Mesenteric fat pad (tissue), 1 donor: ENCODE measurements around the gene VOPP1. TPM values are rescaled to one million over a fixed set of nuclear protein-coding genes. Genes with fewer than 3 reads are reported as not detected.

Experiments
- DNase-seq: peaks from one replicate; pipeline ENCODE4 v3.0.0-alpha.2; 2020; ENCODE audit warnings: low spot score
- total RNA-seq: library from RNA; stranded (reverse); fragmentation: NEBNext Ultra II Directional; extraction: Animal tissue kit (Norgen Biotek cat#: 25700); gene quantifications from one replicate; pipeline ENCODE4 v1.2.1, GENCODE V29; 2021
- donor health status: DM: yes; HTN: yes; CAD: no.

Gene VOPP1
- total RNA-seq, 1 donor from 2014 or later = 69.5 TPM

DNA sequence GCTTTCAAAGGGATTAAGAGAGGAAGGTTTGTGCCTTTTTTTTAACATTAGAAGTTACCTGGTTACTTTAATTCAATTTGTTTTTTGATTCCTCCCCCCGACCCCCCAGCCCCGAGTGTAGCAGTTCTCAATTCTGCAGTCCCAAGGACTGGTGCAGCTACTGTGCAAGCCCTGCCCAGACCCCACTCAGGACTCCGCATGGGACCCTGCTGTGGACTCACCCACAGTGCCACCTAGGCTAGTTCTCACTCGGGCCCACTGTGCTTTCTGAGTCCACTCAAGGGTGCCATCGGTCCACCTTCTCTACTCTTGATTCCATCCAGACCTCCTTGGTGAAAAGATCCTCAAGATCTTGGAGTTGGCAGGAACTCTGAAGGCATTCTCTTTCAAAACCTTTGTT, 77.4 kb downstream of the VOPP1 start:
- DNase-seq = no peak

- DNase-seq = no peak
Observed at GRCh38 chr7:55493408-55493807, 78.9 kb downstream of the VOPP1 start.

DNA sequence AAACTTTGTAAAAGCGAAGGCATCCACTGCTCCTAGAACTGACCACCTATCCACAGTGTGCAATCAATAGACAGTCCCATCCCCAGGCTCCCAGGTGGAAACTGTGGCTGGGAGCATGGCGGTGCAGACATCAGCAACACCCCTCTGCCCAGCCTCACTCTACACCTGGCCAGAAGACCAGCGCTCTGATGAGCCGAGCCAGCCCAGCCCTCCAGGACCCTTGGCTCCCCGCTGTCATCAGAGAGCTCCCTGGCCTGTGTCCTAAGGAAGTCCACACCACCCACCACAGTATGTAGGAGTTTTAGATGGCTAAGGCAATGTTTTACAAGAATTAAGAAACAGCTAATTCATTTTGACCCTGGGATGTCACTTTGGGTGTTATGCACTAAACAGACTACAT, 81.0 kb downstream of the VOPP1 start:
- DNase-seq = no peak

- no peak for DNase-seq
Observed at GRCh38 chr7:55490099-55490498, 82.2 kb downstream of the VOPP1 start.

GRCh38 chr7:55489552-55489951, 82.8 kb downstream of the VOPP1 start:
- no peak for DNase-seq

DNA sequence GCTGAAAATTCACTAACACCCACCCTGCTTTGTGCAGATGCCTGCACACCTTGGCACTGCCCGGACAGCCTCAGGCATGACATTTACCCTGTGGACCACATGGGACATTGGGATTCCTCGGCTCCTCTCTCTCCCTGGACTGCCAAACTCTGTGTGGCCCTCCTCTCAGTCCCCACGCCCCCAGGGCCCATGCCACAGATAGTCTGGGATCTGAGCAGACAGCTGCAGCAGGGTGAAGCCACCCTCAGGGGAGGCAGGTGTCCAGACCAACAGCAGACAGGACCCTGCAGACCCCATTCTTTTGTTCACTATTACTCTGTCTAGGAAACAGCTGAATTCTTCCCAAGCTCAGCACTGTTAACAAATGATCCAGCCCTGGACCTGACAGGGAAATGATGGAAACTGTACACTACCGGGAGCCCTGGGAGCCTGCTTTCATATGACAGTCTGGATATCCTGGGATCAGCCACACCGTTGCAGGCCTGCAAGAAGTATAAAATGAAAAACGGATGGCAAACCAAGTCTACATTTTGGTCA, 83.4 kb downstream of the VOPP1 start:
- DNase-seq = no peak

- DNase-seq = no peak
Observed at GRCh38 chr7:55488216-55488615, 84.1 kb downstream of the VOPP1 start.

DNA sequence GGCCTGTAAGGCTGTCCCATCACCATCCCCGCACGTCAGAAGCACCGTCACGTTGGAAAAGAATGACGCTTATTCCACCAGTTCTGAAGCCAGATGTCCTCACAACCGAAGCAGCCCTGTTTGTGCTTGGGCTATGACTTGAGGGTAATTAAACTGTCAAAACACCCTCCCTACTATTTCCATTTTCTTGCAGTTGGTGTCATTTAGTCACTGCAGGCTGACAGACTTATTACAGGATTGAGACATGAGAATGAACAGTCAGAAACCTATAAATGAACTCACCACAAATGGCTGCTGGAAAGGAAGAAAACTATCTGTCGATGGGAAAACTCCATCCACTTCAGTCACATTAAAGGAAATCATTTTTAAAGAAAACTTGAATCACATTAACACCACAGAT, 85.3 kb downstream of the VOPP1 start:
- no peak for DNase-seq

- no peak for DNase-seq
Observed at GRCh38 chr7:55486192-55486590, 86.1 kb downstream of the VOPP1 start.

DNA sequence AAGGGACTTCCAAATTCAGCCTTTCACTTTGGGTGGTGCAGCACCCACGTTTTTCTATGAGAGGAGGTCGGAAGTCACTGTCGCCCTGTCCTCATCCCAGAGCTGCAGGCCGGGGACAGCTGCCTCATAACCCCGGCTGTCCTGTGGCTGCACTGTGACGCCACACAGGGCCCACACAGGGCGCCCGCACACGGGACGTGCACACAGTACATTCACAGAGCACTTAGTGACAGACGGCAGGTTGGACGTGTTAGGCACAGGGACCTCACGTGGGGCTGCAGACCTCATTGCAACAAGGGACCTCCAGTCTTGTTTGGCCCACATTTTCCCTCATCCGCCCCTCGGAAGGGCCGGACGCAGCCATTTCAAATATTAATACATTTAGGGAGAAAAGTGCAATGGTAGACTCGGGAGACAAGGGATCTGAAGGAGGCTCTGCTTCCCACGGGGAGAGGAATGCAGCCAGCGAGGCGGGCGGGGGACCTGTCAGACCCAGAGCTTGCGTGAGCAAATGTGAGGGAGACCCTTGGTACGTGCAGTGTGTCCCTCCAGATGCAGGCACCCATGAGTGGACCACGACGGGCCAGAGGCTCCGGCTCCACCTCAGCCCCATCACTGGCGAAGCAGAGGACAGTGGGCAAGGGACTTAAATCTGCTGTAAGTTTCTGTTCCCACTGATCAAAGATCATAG, 86.7 kb downstream of the VOPP1 start:
- no peak for DNase-seq

DNA sequence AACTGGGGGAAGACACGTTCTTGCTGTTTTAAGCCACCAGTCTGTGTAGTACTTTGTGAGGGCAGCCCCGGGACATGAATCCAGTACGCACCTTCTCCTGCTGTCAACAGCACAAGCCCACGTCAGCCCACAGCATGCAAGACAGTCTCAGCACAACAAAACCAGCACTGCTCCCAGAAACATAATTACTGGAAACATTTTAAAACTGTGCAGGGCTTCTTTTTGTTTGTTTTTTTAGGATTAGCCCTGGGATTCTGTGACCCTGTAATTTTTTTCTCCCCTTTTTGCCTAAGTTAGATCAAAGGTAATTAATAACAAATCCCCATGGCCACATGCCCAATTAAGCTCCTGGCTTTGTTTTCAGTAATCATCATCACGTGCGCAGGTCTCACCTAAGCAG, 87.5 kb downstream of the VOPP1 start:
- DNase-seq = no peak

- DNase-seq = no peak
Observed at GRCh38 chr7:55484241-55484640, 88.1 kb downstream of the VOPP1 start.

DNA sequence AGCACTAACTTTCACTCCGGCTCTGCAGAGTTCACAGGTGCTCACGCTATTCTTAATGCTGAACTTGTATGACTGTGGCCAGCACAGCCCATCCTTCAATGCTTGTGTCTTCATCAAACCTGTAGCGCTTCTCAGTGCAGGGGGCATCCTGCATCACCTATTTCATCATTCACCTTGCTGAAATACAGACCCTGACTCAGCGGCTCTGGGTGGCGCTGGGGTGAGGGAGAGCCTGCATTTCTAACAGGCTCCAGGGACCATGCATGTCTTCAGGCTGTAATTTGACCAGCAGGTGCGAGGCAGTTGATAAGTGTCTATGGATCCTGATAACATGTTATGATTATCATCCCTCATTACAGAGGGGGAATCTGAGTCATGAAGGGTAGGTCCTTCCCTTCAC, 89.3 kb downstream of the VOPP1 start:
- no peak for DNase-seq

DNA sequence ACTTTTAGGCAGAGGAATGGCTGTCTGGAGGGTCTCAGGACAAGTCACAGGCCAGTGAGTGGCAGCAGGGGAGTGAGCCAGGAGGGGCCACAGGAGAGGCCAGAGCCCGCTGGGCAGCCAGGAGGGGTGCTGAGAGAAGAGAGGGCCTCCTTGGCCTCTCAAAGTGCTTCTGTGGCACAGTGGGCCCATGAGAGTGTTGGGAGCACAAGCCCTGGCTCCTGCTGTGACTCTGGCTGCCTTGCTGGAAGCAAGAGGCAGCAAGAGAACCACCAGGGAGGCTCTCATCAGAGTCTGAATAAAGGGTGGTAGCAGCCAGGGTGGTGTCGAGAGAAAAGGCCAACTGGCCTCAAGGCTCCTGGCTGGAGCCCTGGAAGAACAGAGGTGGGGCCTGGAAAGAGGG, 91.1 kb downstream of the VOPP1 start:
- no peak for DNase-seq

GRCh38 chr7:55478700-55479099, 93.6 kb downstream of the VOPP1 start:
- no peak for DNase-seq

- DNase-seq = no peak
Observed at GRCh38 chr7:55477781-55478374, 94.4 kb downstream of the VOPP1 start.

DNA sequence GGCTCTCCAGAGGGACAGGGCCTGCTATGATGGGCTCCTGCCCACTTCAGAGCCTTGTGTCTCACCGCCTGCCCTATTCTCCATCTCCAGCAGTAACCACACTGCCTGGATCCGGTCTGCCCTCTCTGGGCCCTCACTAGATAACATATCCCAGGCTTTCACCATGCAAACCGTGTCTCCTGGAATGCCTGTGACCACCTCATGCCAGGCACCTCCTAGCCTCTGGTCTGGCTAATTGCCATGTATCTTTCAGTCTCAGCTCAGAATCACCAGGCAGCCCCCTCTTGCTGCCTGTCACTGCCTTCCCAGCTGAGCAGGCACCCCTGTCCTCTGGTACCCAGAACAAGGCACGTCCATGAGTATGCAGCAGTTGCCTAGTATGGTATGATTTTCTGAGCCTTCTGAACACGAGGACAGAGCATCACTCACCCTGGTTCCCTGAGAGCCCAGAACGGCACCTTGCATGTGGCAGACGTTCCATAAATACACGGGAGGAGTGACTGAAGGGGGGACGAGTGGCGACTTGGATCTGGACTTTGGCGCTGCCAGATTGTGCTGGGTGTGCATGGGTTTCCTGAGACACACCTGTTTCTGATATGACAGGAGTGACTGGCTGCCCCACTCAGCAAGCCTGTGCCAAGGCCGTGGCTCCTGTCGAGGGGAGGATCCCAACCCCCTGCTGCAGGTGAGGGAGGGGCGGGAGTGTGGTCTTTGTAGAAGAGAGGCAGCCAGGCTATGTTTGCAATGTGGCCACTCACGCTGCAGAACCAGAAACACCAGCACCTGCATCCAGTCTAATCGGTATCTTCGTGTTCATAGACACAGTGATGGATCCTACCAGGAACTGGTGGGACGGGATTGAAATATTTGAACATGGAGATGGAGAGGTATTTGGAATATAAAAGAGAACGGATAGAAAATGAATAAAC, 95.2 kb downstream of the VOPP1 start:
- no peak for DNase-seq

DNA sequence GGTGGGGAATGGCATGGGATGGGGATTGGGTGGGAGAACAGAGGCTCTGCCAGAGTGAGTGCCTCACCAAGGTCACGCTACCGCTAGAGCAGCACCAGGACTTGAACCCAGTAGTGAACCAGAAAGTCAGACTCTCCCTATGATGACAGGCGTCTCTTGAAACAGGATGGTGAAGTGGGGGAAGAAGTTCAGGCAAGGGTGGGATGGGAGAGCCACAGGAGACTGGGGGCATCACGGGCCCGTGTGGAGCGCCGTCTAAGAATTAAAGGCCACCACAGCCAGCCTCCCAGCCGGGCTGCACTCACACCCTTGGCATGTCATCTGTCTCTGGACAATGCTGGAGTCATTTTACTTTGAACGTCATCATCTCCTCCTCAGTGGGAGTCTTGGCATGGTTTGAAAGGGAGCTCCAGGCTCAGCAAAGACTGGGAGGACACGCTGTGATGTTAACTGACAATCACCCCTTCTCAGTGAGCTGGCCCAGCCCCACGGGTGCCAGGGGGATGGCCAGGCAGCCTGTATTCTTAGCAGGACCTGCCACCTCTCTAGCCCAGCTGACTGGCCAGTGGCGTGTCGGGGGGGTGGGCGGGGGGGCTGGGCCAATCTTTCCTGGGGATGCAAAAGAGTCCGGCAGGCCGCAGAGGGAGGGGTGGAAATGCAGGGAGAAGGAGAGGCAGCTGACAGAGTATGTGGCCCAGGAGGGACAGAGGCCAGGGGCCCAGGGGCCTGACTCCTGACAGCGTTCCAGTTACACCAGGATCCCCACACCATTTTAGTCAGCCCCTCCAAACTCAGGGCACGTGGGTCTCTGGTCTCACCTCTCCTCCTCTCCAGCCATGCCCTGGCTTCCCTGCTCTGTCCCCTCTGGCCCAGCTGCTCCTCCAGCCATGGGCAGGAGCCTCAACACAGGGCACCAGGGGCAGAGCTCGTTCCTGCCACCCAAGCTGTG, 96.2 kb downstream of the VOPP1 start:
- peak; percentile 76 for DNase-seq

DNA sequence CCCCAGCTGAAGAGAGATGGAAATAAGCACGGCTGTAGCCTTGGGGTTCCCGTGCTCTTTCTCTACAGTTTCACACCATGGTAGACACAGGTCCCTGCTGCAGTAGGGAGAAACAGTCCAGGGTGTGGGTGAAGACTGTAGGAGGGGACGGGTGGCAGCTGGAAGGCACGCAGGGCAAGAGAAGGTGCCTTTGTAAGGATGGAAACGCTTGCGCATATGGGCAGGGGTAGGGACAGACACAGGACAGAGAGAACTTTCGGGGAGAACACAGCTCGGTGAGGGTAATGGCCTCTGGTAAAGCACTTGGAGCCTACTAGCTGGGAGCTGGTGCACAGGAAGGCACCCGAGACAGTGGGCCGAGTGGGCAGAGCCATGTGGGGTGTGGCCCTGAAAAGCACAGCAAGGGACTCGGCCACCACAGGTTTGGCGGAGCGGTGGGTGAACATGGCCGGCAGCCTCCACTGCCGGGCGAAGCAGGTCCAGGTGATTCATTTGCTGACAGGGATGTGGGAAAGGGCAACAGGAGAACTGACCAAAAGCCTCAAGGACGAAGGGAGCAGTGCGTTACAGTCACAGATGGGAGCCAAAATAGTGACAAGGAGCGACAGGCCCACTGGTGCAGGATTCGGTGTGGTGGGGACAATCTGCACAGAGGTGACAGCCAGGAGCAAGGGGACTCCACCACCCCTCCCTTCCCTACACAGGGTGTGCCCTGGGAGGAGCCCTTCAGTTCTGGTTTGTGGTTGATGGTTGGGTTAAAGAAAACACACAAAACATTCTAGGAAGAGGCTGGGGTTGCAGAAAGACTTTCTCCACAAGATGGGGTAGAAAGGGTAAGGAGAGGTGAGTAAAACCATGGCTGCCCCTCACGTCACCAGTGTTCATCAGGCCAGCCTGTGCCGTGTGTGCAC, 97.1 kb downstream of the VOPP1 start:
- peak; percentile 79 for DNase-seq

- DNase-seq = peak; percentile 77
Observed at GRCh38 chr7:55473932-55474331, 98.4 kb downstream of the VOPP1 start.
